IMR-90 (cell line): ENCODE measurements around the gene PNPLA5. TPM values are rescaled to one million over a fixed set of nuclear protein-coding genes. Genes with fewer than 3 reads are reported as not detected.

Experiments
- ATAC-seq: fragments of 200-7000 bp; cut with Tn5 transposase; 2 replicates; pipeline ENCODE4 v1.9.1; 2020; ENCODE audit warnings: low read depth, mild to moderate bottlenecking, moderate library complexity
- BruUV-seq: library from RNA; stranded (reverse); fragments of 400-500 nt; replicated peaks from 2 replicates; lab custom pipeline; 2021; lab: Mats Ljungman, UMichigan
- CTCF ChIA-PET: fragments of 300-600 bp; formaldehyde crosslinking; extraction: SDS; loops from one replicate; lab custom pipeline; 2021; ENCODE audit warnings: antibody characterized with exemption; lab: Yijun Ruan, JAX
- POLR2A ChIA-PET: fragments of 300-600 bp; sonication (Branson Sonifier 250); formaldehyde crosslinking; loops from one replicate; lab custom pipeline; 2022; ENCODE audit warnings: antibody characterized with exemption; ENCODE audit not compliant: unreplicated experiment; lab: Charles Lee
- DNase-seq: peaks from one replicate; pipeline ENCODE4 v3.0.0; 2013
- H2AFZ ChIP-seq: replicated peaks from 2 replicates; pipeline ENCODE3; 2013; ENCODE audit warnings: low read length, mild to moderate bottlenecking; ENCODE audit not compliant: poor library complexity
- H2AK5ac ChIP-seq: 2 replicates; pipeline ENCODE4 v1.6.1; 2013; ENCODE audit warnings: low read depth, low read length, inconsistent platforms
- H2AK9ac ChIP-seq: replicated peaks from 2 replicates; pipeline ENCODE3; 2013; ENCODE audit warnings: mild to moderate bottlenecking, low read depth, low read length, moderate library complexity; ENCODE audit not compliant: poor library complexity
- H2BK120ac ChIP-seq: 2 replicates; pipeline ENCODE4 v1.6.1; 2013; ENCODE audit warnings: low read depth, low read length, inconsistent platforms
- H2BK15ac ChIP-seq: 3 replicates; pipeline ENCODE4 v1.6.1; 2013; ENCODE audit warnings: low read depth, low read length, inconsistent platforms
- H2BK20ac ChIP-seq: 2 replicates; pipeline ENCODE4 v1.6.1; 2013; ENCODE audit warnings: low read depth, mild to moderate bottlenecking, inconsistent platforms, low read length, moderate library complexity
- H2BK5ac ChIP-seq: 2 replicates; pipeline ENCODE4 v1.6.1; 2013; ENCODE audit warnings: mild to moderate bottlenecking, low read depth, low read length, inconsistent platforms; ENCODE audit not compliant: poor library complexity, severe bottlenecking
- H3K14ac ChIP-seq: replicated peaks from 2 replicates; pipeline ENCODE4 v1.6.1; 2013; ENCODE audit warnings: low read depth, low read length, inconsistent platforms
- H3K18ac ChIP-seq: 2 replicates; pipeline ENCODE4 v1.6.1; 2013; ENCODE audit warnings: low read depth, low read length, control low read depth
- H3K23ac ChIP-seq: 2 replicates; pipeline ENCODE4 v1.6.1; 2013; ENCODE audit warnings: low read depth, low read length, inconsistent platforms
- H3K27ac ChIP-seq: 2 replicates; pipeline ENCODE4 v1.5.1; 2013; ENCODE audit warnings: mild to moderate bottlenecking, control low read depth, low read length; ENCODE audit not compliant: insufficient read depth
- H3K27me3 ChIP-seq: 2 replicates; pipeline ENCODE4 v1.6.1; 2013; ENCODE audit warnings: low read length; ENCODE audit not compliant: control insufficient read depth, insufficient read depth
- H3K36me3 ChIP-seq: 2 replicates; pipeline ENCODE4 v1.6.1; 2013; ENCODE audit warnings: low read length, mixed read lengths; ENCODE audit not compliant: control insufficient read depth, insufficient read depth
- H3K4ac ChIP-seq: 2 replicates; pipeline ENCODE4 v1.6.1; 2013; ENCODE audit warnings: low read depth, low read length, inconsistent platforms
- H3K4me1 ChIP-seq: 2 replicates; pipeline ENCODE4 v1.6.1; 2013; ENCODE audit warnings: low read length, mixed read lengths; ENCODE audit not compliant: control insufficient read depth, insufficient read depth
- H3K4me2 ChIP-seq: 2 replicates; pipeline ENCODE4 v1.6.1; 2013; ENCODE audit warnings: low read depth, mild to moderate bottlenecking, control low read depth, low read length, moderate library complexity
- H3K4me3 ChIP-seq: 2 replicates; pipeline ENCODE4 v1.5.1; 2013; ENCODE audit warnings: low read depth, mild to moderate bottlenecking, control low read depth, low read length, moderate library complexity; ENCODE audit not compliant: insufficient read depth
- H3K56ac ChIP-seq: 2 replicates; pipeline ENCODE4 v1.6.1; 2013; ENCODE audit warnings: low read length, inconsistent platforms; ENCODE audit not compliant: insufficient read depth; ENCODE audit errors: extremely low read depth
- H3K79me1 ChIP-seq, 2 experiments: 2 replicates each; pipeline ENCODE4 v1.6.1; 2013; ENCODE audit warnings: low read length in 2 of 2, inconsistent platforms in 1 of 2, low read depth in 1 of 2
- H3K9ac ChIP-seq: 2 replicates; pipeline ENCODE4 v1.6.1; 2013; ENCODE audit warnings: low read depth, low read length, control low read depth
- H3K9me1 ChIP-seq: 2 replicates; pipeline ENCODE4 v1.6.1; 2013; ENCODE audit warnings: low read length, inconsistent platforms; ENCODE audit not compliant: insufficient read depth
- H3K9me3 ChIP-seq: 2 replicates; pipeline ENCODE4 v1.6.1; 2013; ENCODE audit warnings: low read length; ENCODE audit not compliant: control insufficient read depth, insufficient read depth
- H4K20me1 ChIP-seq: 2 replicates; pipeline ENCODE4 v1.6.1; 2013; ENCODE audit warnings: low read length, inconsistent platforms; ENCODE audit not compliant: insufficient read depth
- H4K5ac ChIP-seq: 2 replicates; pipeline ENCODE4 v1.6.1; 2013; ENCODE audit warnings: mild to moderate bottlenecking, low read depth, low read length, control low read depth
- H4K8ac ChIP-seq, 2 experiments: 2 replicates each; pipeline ENCODE4 v1.6.1; 2013; ENCODE audit warnings: low read depth in 2 of 2, low read length in 2 of 2, control low read depth in 1 of 2, inconsistent platforms in 1 of 2
- H4K91ac ChIP-seq: 2 replicates; pipeline ENCODE4 v1.6.1; 2013; ENCODE audit warnings: low read depth, low read length, inconsistent platforms; ENCODE audit not compliant: insufficient read depth
- BHLHE40 ChIP-seq: fragments of 150-350 bp; IDR thresholded peaks from 2 replicates; pipeline ENCODE4 v1.6.1; 2016; ENCODE audit warnings: mild to moderate bottlenecking, low read depth, low read length
- CEBPB ChIP-seq: IDR thresholded peaks from 2 replicates; pipeline ENCODE4 v1.6.1; 2012; ENCODE audit warnings: low read depth, low read length, improper control_type of control experiment
- CHD1 ChIP-seq: IDR thresholded peaks from 2 replicates; pipeline ENCODE4 v1.6.1; 2012; ENCODE audit warnings: low read depth, low read length, improper control_type of control experiment
- CTCF ChIP-seq: conservative IDR thresholded peaks from 2 replicates; pipeline ENCODE4 v1.5.1; 2012; ENCODE audit warnings: mild to moderate bottlenecking, low read depth, low read length, improper control_type of control experiment
- ELK1 ChIP-seq: fragments of 150-350 bp; IDR thresholded peaks from 2 replicates; pipeline ENCODE4 v1.6.1; 2016; ENCODE audit warnings: low read depth, mild to moderate bottlenecking, low read length, moderate library complexity, borderline replicate concordance
- FOS ChIP-seq: fragments of 150-350 bp; IDR thresholded peaks from 2 replicates; pipeline ENCODE4 v1.6.1; 2016; ENCODE audit warnings: low read depth, low read length
- MAFK ChIP-seq: IDR thresholded peaks from 2 replicates; pipeline ENCODE4 v1.6.1; 2012; ENCODE audit warnings: low read depth, low read length, improper control_type of control experiment
- MAZ ChIP-seq: IDR thresholded peaks from 2 replicates; pipeline ENCODE4 v1.6.1; 2012; ENCODE audit warnings: low read depth, mild to moderate bottlenecking, low read length, improper control_type of control experiment, moderate library complexity, borderline replicate concordance
- MXI1 ChIP-seq: IDR thresholded peaks from 2 replicates; pipeline ENCODE4 v1.6.1; 2012; ENCODE audit warnings: low read depth, mild to moderate bottlenecking, low read length, moderate library complexity, borderline replicate concordance
- NFE2L2 ChIP-seq: fragments of 150-350 bp; IDR thresholded peaks from 2 replicates; pipeline ENCODE4 v1.6.1; 2016; ENCODE audit warnings: low read depth, mild to moderate bottlenecking, low read length
- POLR2A ChIP-seq: IDR thresholded peaks from 2 replicates; pipeline ENCODE4 v1.6.1; 2012; ENCODE audit warnings: mild to moderate bottlenecking, low read depth, low read length
- RAD21 ChIP-seq: IDR thresholded peaks from 2 replicates; pipeline ENCODE4 v1.6.1; 2012; ENCODE audit warnings: low read length, improper control_type of control experiment
- RFX5 ChIP-seq: IDR thresholded peaks from 2 replicates; pipeline ENCODE4 v1.8.0; 2012; ENCODE audit warnings: low read depth, mild to moderate bottlenecking, low read length, moderate library complexity
- SMC3 ChIP-seq: fragments of 150-350 bp; IDR thresholded peaks from 2 replicates; pipeline ENCODE4 v1.6.1; 2016; ENCODE audit warnings: low read depth, mild to moderate bottlenecking, antibody characterized with exemption, low read length, moderate library complexity
- USF2 ChIP-seq: fragments of 150-350 bp; IDR thresholded peaks from 2 replicates; pipeline ENCODE4 v1.6.1; 2017; ENCODE audit warnings: mild to moderate bottlenecking, antibody characterized with exemption, low read length, low read depth
- WGBS, 2 experiments: methylation state at CpG; one replicate each; pipeline versions ENCODE4 v1.1.5 to v1.1.7; 2013; ENCODE audit warnings: missing lambda C conversion rate in 2 of 2; ENCODE audit not compliant: insufficient read length in 1 of 2; ENCODE audit errors: extremely low coverage in 2 of 2; 5-methylcytosine and 5-hydroxymethylcytosine counted together
- dilution Hi-C: fragments of 300-500 bp; cut with HindIII; formaldehyde crosslinking; loops from one replicate; pipeline ENCODE4 v1.14.3; 2018; ENCODE audit warnings: low sequenced_read_pairs; ENCODE audit not compliant: unreplicated experiment
- in situ Hi-C: fragments of 300-500 bp; cut with MboI; formaldehyde crosslinking; loops from 3 replicates; pipeline ENCODE4 v1.14.3; 2019; ENCODE audit warnings: low sequenced_read_pairs, inconsistent platforms, mixed read lengths
- intact Hi-C: fragments of 100-400 bp; cut with micrococcal nuclease; formaldehyde crosslinking; loops from 2 replicates; pipeline ENCODE4 v1.10.0; 2022
- polyA plus RNA-seq, 3 experiments: library from polyadenylated mRNA; depleted of rRNA; stranded (reverse); fragments of >200 nt; gene quantifications; 2 replicates each; pipeline ENCODE4 v1.2.3, GENCODE V29; 2012; ENCODE audit warnings: low replicate concordance in 1 of 3
- total RNA-seq: library from RNA; depleted of rRNA; stranded (reverse); fragments of >200 nt; gene quantifications from 2 replicates; pipeline ENCODE4 v1.2.3, GENCODE V29; 2012

Gene PNPLA5
- total and polyA plus RNA-seq, 2 of the 4 experiments (the other 2 are of a cell fraction): 0.18 to 0.44 TPM

- H2AK5ac ChIP-seq: no peak overlapping the region
- peaks cover 9% of the 10 kb centered on the region for H4K20me1 ChIP-seq
- H3K23ac ChIP-seq: no peak overlapping the region
- no peak overlapping the region for H3K56ac ChIP-seq
- intact Hi-C loops: no loop called here
- CTCF ChIA-PET: no interaction called here
- no peaks in the 10 kb centered on the region for H3K9me3 ChIP-seq
- no peak overlapping the region for H4K91ac ChIP-seq
- H2BK5ac ChIP-seq: no peak overlapping the region
- dilution Hi-C loops: no loop called here
- 73% methylated on average over 2 of the region's 4 CpGs; no CpG with 5 or more reads in 1 of the 2 experiments for WGBS, 2 experiments
- H3K36me3 ChIP-seq: no peaks in the 10 kb centered on the region
- no peaks in the 10 kb centered on the region for H3K9me1 ChIP-seq
- H2BK120ac ChIP-seq: no peak overlapping the region
- BruUV-seq: no TSS peak
- no peak overlapping the region for H3K4me3 ChIP-seq
- no peak overlapping the region for H3K27ac ChIP-seq
- in situ Hi-C loops: no loop called here
- H2AK9ac ChIP-seq: no peak overlapping the region
- no peak overlapping the region for H3K4ac ChIP-seq
- peaks cover 0 to 7% of the 10 kb centered on the region in 2 experiments; a peak in 2 of 4 replicates for H3K79me1 ChIP-seq
- no peak overlapping the region for H2AFZ ChIP-seq
- TF ChIP-seq SMC3: no peak
- no peak for TF ChIP-seq POLR2A
- no peak for TF ChIP-seq MXI1
- TF ChIP-seq BHLHE40: no peak
- no peak for TF ChIP-seq ELK1
- no peak for TF ChIP-seq CEBPB
- no peak for TF ChIP-seq RAD21
- TF ChIP-seq USF2: no peak
- TF ChIP-seq CHD1: no peak
- no peak for TF ChIP-seq CTCF
- TF ChIP-seq RFX5: no peak
- TF ChIP-seq MAFK: no peak
- TF ChIP-seq NFE2L2: no peak
- TF ChIP-seq MAZ: no peak
- TF ChIP-seq FOS: no peak
- H3K4me1 ChIP-seq: no peaks in the 10 kb centered on the region; the same call in 1 of the 2 replicates
- H3K18ac ChIP-seq: no peak overlapping the region
- no peak overlapping the region for H4K8ac ChIP-seq
- POLR2A ChIA-PET: no interaction called here
- H4K5ac ChIP-seq: no peak overlapping the region
- no peaks in the 10 kb centered on the region for H3K27me3 ChIP-seq
- H2BK15ac ChIP-seq: no peak overlapping the region
- DNase-seq (no peak), ATAC-seq (no peak)
- H3K14ac ChIP-seq: no peak overlapping the region
- H3K9ac ChIP-seq: no peak overlapping the region
- no peak overlapping the region for H3K4me2 ChIP-seq
- H2BK20ac ChIP-seq: no peak overlapping the region
Observed at GRCh38 chr22:43855431-43855830, 36.4 kb downstream of the PNPLA5 start.
